ENCODE results near the gene LTBP2. TPM values are rescaled to one million over a fixed set of nuclear protein-coding genes. Genes with fewer than 3 reads are reported as not detected.
"Not testable (repeated sequence)": the region's sequence is repeated elsewhere in the genome, so short reads cannot be mapped to it uniquely, and the experiment has no call there.

The LTBP2 gene
- total RNA-seq, 1 donor = 493 TPM

GRCh38 chr14:74538411-74539391 is 73.3 kb downstream of the LTBP2 start:
- H3K36me3 ChIP-seq (ENCODE audit: insufficient read depth, low read length) = peaks cover 81% of the 10 kb centered on the region
- H3K27ac ChIP-seq (ENCODE audit: low read depth, low read length) = no peak overlapping the region
- no peak overlapping the region for H2AFZ ChIP-seq (ENCODE audit: low read length)
- peaks cover 4% of the 10 kb centered on the region for H3K79me2 ChIP-seq (ENCODE audit: insufficient read depth, low read length)
- no peaks in the 10 kb centered on the region for H4K20me1 ChIP-seq (ENCODE audit: insufficient read depth, low read length)
- TF ChIP-seq, protein P1, sequence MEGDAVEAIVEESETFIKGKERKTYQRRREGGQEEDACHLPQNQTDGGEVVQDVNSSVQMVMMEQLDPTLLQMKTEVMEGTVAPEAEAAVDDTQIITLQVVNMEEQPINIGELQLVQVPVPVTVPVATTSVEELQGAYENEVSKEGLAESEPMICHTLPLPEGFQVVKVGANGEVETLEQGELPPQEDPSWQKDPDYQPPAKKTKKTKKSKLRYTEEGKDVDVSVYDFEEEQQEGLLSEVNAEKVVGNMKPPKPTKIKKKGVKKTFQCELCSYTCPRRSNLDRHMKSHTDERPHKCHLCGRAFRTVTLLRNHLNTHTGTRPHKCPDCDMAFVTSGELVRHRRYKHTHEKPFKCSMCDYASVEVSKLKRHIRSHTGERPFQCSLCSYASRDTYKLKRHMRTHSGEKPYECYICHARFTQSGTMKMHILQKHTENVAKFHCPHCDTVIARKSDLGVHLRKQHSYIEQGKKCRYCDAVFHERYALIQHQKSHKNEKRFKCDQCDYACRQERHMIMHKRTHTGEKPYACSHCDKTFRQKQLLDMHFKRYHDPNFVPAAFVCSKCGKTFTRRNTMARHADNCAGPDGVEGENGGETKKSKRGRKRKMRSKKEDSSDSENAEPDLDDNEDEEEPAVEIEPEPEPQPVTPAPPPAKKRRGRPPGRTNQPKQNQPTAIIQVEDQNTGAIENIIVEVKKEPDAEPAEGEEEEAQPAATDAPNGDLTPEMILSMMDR (IDR thresholded peaks at IDR 0.05; ENCODE audit: extremely low read depth, low read depth, low read length) = no peak
- peak; percentile 69 for DNase-seq (ENCODE audit: insufficient read length, low spot score, missing footprints)
- H3K27me3 ChIP-seq (ENCODE audit: insufficient read depth, low read length) = no peaks in the 10 kb centered on the region
- no peak overlapping the region for H3K4me2 ChIP-seq (ENCODE audit: insufficient read depth, low read length)
- no peaks in the 10 kb centered on the region for H3K9me3 ChIP-seq (ENCODE audit: low read depth, low read length)
- H3K4me1 ChIP-seq (ENCODE audit: insufficient read depth, low read length) = no peaks in the 10 kb centered on the region
- H3K4me3 ChIP-seq (ENCODE audit: insufficient read depth, low read length) = no peak overlapping the region

- DNase-seq (ENCODE audit: insufficient read length, low spot score, missing footprints) = not testable (repeated sequence)
Observed at GRCh38 chr14:74536336-74536735, 75.7 kb downstream of the LTBP2 start.

DNA sequence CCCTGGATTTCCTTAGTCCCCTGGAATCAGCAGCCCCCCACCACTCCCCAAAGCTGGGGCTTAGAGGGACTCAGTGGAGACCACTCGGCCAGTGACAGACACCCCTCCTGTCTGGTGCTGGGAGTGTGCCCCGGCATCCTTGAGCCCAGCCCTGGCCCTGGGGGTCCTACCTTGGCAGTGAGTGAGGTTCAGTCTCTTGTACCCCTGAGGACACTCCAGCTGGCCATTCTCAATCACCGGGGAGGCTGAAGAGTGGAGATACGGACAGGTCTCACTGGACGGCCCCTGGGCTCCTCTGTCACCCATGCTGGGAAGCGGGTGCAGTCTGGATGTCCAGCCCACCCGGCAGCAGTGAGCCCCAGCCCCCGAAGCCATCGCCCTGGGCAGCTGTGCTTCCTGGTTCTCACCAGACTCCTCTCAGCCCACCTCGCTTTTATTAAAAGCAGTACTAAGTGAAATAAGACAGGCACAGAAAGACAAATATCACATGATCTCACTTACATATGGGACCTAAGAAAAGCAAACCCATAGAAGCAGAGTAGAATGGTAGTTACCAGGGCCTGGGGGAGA is 76.2 kb downstream of the LTBP2 start:
- peak; percentile 44 for DNase-seq (ENCODE audit: insufficient read length, low spot score, missing footprints)
- peak overlapping the region; percentile 28 for H3K27ac ChIP-seq (ENCODE audit: low read depth, low read length)
- H3K27me3 ChIP-seq (ENCODE audit: insufficient read depth, low read length) = no peaks in the 10 kb centered on the region
- no peaks in the 10 kb centered on the region for H3K9me3 ChIP-seq (ENCODE audit: low read depth, low read length)
- H3K4me2 ChIP-seq (ENCODE audit: insufficient read depth, low read length) = no peak overlapping the region
- H3K4me1 ChIP-seq (ENCODE audit: insufficient read depth, low read length) = no peaks in the 10 kb centered on the region
- H3K4me3 ChIP-seq (ENCODE audit: insufficient read depth, low read length) = no peak overlapping the region
- peaks cover 5% of the 10 kb centered on the region for H4K20me1 ChIP-seq (ENCODE audit: insufficient read depth, low read length)
- H3K79me2 ChIP-seq (ENCODE audit: insufficient read depth, low read length) = peaks cover 2% of the 10 kb centered on the region
- peaks cover 86% of the 10 kb centered on the region for H3K36me3 ChIP-seq (ENCODE audit: insufficient read depth, low read length)
- TF ChIP-seq, protein P1 (IDR thresholded peaks at IDR 0.05; ENCODE audit: extremely low read depth, low read depth, low read length) = no peak
- H2AFZ ChIP-seq (ENCODE audit: low read length) = no peak overlapping the region

More at GRCh38 chr14:74536336-74536735, 75.7 kb downstream of the LTBP2 start:
- H3K27me3 ChIP-seq (ENCODE audit: insufficient read depth, low read length); H3K4me2 ChIP-seq (ENCODE audit: insufficient read depth, low read length); H4K20me1 ChIP-seq (ENCODE audit: insufficient read depth, low read length); H2AFZ ChIP-seq (ENCODE audit: low read length); H3K4me1 ChIP-seq (ENCODE audit: insufficient read depth, low read length); H3K9me3 ChIP-seq (ENCODE audit: low read depth, low read length); H3K27ac ChIP-seq (ENCODE audit: low read depth, low read length); H3K79me2 ChIP-seq (ENCODE audit: insufficient read depth, low read length); H3K4me3 ChIP-seq (ENCODE audit: insufficient read depth, low read length): not testable (repeated sequence)
- peaks cover 88% of the 10 kb centered on the region for H3K36me3 ChIP-seq (ENCODE audit: insufficient read depth, low read length)

DNA sequence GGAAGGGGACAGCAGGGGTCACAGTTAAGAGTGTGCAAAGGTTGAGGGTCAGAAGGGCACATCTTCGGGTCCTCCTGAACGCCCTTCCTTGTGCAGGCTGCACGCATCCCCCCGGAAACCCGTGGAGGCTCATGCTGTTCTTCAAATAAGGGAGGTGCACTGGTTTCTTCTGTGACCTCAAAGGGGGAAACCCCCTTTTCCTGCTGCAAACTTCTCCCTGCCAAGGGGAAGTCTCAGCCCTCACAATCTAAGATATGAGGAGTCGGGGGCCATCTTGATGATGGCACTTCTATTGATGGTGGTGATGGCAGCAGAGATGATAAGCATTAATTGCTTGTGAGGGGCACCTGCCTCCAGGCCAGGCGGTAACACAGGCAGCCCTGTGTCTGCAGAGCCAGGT is 78.5 kb downstream of the LTBP2 start:
- no peaks in the 10 kb centered on the region for H3K27me3 ChIP-seq (ENCODE audit: insufficient read depth, low read length)
- no peak overlapping the region for H2AFZ ChIP-seq (ENCODE audit: low read length)
- H3K79me2 ChIP-seq (ENCODE audit: insufficient read depth, low read length) = peaks cover 2% of the 10 kb centered on the region
- H3K36me3 ChIP-seq (ENCODE audit: insufficient read depth, low read length) = peaks cover 88% of the 10 kb centered on the region
- no peak overlapping the region for H3K4me3 ChIP-seq (ENCODE audit: insufficient read depth, low read length)
- no peak overlapping the region for H3K4me2 ChIP-seq (ENCODE audit: insufficient read depth, low read length)
- H3K27ac ChIP-seq (ENCODE audit: low read depth, low read length) = no peak overlapping the region
- TF ChIP-seq, protein P1 (IDR thresholded peaks at IDR 0.05; ENCODE audit: extremely low read depth, low read depth, low read length) = no peak
- peaks cover 5% of the 10 kb centered on the region for H4K20me1 ChIP-seq (ENCODE audit: insufficient read depth, low read length)
- no peaks in the 10 kb centered on the region for H3K4me1 ChIP-seq (ENCODE audit: insufficient read depth, low read length)
- DNase-seq (ENCODE audit: insufficient read length, low spot score, missing footprints) = peak; percentile 57
- no peaks in the 10 kb centered on the region for H3K9me3 ChIP-seq (ENCODE audit: low read depth, low read length)

All from osteoblast (primary cell).